ENCODE results near the gene SFSWAP.

The SFSWAP gene

GRCh38 chr12:131830335-131830913 is 119.5 kb downstream of the SFSWAP start:
- TF ChIP-seq, protein P1, sequence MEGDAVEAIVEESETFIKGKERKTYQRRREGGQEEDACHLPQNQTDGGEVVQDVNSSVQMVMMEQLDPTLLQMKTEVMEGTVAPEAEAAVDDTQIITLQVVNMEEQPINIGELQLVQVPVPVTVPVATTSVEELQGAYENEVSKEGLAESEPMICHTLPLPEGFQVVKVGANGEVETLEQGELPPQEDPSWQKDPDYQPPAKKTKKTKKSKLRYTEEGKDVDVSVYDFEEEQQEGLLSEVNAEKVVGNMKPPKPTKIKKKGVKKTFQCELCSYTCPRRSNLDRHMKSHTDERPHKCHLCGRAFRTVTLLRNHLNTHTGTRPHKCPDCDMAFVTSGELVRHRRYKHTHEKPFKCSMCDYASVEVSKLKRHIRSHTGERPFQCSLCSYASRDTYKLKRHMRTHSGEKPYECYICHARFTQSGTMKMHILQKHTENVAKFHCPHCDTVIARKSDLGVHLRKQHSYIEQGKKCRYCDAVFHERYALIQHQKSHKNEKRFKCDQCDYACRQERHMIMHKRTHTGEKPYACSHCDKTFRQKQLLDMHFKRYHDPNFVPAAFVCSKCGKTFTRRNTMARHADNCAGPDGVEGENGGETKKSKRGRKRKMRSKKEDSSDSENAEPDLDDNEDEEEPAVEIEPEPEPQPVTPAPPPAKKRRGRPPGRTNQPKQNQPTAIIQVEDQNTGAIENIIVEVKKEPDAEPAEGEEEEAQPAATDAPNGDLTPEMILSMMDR (IDR thresholded peaks at IDR 0.05; ENCODE audit: low read depth, low read length, missing control alignments): peak; percentile 52
- H3K4me3 ChIP-seq (ENCODE audit: low read depth, low read length): no peak overlapping the region
- DNase-seq (ENCODE audit: low read depth): no peak

DNA sequence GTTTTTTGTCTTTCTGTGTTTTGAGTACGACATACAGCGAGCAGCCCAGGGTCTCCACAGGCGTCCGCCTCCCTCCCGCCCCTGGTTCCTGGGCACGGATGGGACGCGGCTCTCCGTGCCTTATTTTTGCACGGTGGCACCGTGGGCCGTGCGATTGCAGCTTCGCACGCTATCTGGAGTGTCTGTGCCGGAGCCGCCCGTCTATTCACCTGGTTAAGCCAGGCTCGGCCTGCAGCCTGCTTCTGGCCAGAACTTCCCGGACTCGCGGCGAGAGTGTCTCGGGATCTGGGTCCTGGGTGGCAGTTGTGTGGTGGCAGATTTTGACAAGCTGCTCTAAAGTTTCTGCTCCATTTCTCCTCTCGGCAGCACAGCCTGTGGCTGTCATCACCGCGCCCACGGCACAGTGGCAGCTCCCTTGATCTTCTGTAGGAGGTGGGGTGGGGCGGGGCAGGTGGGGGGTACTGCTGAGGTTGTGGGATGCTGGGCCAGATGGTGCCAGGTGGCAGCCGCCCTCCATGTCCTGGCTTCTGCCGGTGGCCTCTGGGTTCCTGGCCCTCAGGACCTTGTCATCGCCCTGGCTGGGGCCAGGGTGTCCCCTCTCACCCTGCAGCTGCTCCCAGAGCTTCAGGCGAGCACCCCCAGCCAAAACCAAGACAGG is 120.2 kb downstream of the SFSWAP start:
- no peak for DNase-seq (ENCODE audit: low read depth)
- TF ChIP-seq, protein P1 (IDR thresholded peaks at IDR 0.05; ENCODE audit: low read depth, low read length, missing control alignments): no peak
- no peak overlapping the region for H3K4me3 ChIP-seq (ENCODE audit: low read depth, low read length)

GRCh38 chr12:131831635-131832041 is 120.7 kb downstream of the SFSWAP start:
- TF ChIP-seq, protein P1 (IDR thresholded peaks at IDR 0.05; ENCODE audit: low read depth, low read length, missing control alignments): no peak
- no peak for DNase-seq (ENCODE audit: low read depth)
- H3K4me3 ChIP-seq (ENCODE audit: low read depth, low read length): no peak overlapping the region

- no peak for DNase-seq (ENCODE audit: low read depth)
- no peak overlapping the region for H3K4me3 ChIP-seq (ENCODE audit: low read depth, low read length)
Observed at GRCh38 chr12:131832321-131833231, 121.7 kb downstream of the SFSWAP start.

DNA sequence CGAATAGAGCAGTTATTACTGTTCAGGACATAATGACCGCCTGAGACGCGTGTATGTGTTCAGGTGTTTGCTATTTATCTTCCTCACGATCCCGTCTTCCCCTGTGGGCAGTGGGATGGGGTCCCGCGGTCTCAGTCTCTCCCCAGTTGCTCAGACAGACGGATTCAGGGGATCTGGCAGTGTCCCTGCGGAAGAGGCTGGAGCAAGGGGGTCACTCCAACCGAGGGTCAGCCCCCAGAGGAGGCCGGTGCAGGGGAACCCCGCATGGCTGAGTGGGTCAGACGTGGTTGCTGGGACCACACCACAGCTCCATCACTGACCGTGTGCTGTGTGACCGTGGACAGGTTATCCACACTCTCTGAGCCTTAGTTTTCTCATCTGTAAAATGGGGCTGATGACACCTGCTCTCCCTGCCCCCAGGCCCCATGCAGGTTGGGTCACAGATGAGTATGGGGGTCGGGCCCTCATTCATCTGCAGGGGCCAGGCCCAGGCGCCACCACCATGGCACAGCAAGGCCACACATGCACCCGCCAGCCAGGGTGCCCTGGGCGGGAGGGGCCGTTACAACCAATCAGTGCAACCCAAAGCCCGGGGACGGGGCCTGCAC is 122.5 kb downstream of the SFSWAP start:
- TF ChIP-seq, protein P1 (IDR thresholded peaks at IDR 0.05; ENCODE audit: low read depth, low read length, missing control alignments): no peak
- no peak overlapping the region for H3K4me3 ChIP-seq (ENCODE audit: low read depth, low read length)

More at GRCh38 chr12:131832321-131833231, 121.7 kb downstream of the SFSWAP start:
- TF ChIP-seq, protein P1 (IDR thresholded peaks at IDR 0.05; ENCODE audit: low read depth, low read length, missing control alignments): no peak

GRCh38 chr12:131833896-131834641 is 123.2 kb downstream of the SFSWAP start:
- DNase-seq (ENCODE audit: low read depth): no peak
- H3K4me3 ChIP-seq (ENCODE audit: low read depth, low read length): no peak overlapping the region
- TF ChIP-seq, protein P1 (IDR thresholded peaks at IDR 0.05; ENCODE audit: low read depth, low read length, missing control alignments): peak; percentile 24

More for the DNA sequence above, 122.5 kb downstream of the SFSWAP start:
- no peak for DNase-seq (ENCODE audit: low read depth)

Data from GM12864 (cell line).